ENCODE measurements around the gene PHC2.
"Not testable (repeated sequence)": the region's sequence is repeated elsewhere in the genome, so short reads cannot be mapped to it uniquely, and the experiment has no call there.

PHC2 gene

DNA sequence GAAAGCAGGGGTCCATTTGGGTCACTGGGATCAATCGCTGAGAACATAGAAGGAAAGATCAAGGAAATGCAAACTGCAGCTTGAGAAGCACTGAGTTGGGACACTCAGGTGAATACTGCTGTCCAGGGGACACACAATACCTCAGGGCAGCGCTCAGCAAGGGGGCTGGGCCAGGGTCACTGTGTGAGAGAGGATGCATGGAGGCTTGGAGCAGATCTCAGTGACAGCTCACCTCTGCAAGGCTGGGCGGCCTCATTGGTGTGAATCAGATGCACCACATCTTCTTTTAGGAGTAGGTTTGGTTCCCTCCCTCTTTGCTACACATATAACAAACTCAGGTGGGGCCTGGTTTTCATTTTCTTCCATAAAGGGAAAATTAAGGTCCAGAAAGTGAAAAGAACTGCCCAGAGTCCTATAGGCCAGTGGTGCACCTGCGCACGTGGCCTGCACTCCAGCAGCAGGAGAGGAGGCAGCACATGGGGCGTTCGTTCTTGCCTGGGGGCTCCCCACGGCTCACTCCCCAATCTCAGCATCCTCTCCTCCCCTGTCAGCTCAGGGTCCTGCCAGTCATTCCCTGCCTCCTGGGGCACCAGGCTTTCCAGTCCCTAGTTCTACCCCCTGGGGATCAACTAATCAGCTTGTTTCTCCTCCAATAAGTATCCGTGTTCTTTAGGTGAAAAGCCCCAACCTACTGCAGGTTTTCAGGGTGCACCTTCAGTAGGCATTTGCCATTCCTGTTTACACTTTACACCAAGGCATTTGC, 111.5 kb downstream of the PHC2 start:
- Histone ChIP-seq H3K27me3 (ENCODE audit: insufficient read depth, low read length) (no peaks in the 10 kb centered on the region), H3K4me1 (ENCODE audit: insufficient read depth, low read length) (peaks cover 4% of the 10 kb centered on the region), H3K4me3 (ENCODE audit: low read length) (no peak overlapping the region), H3K36me3 (ENCODE audit: insufficient read depth, low read length) (peaks cover 21% of the 10 kb centered on the region), H3K9me3 (ENCODE audit: low read length) (no peaks in the 10 kb centered on the region), H2AFZ (ENCODE audit: low read depth, low read length) (no peak overlapping the region)

DNA sequence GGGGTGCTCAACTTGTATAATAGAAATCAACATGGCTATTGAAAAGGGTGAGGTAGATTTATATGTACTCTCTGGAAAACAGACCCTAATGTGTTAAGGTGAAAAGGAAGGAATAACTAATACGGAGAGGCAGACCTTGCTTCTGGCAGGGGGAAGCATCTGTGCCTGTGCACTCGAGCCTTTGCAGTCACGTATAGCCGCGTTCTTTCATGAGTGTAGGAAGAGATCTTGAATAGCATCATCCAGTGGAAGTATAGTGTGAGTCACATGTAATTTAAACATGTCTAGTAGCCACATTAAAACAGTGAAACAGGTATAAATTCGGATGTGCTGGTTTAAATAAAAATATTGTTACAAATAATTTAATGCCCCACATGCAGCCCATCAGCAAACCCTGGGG, 112.9 kb downstream of the PHC2 start:
- peaks cover 4% of the 10 kb centered on the region for H3K4me1 ChIP-seq (ENCODE audit: insufficient read depth, low read length)

DNA sequence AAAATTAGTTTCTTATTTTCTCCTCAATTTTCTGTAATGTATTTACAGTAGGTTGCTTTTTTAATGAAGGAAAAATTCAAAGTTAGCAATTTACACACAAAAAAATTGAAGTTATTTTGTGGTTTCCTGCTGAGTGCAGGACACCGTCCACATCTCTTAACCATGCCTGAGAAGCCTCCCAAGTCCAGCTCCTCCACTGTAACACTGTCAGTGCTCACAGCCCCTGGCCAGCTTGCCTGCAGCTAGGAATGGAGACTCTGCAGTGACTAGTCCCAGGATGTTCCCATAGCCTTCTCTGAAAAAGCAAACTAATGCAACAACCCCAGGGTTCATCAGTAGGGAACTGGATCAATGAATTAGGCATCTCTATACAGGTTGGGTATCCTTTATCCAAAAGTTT, 113.5 kb downstream of the PHC2 start:
- peaks cover 2% of the 10 kb centered on the region for H3K36me3 ChIP-seq (ENCODE audit: insufficient read depth, low read length)
- H3K4me3 ChIP-seq (ENCODE audit: low read length): no peak overlapping the region
- peaks cover 4% of the 10 kb centered on the region for H3K4me1 ChIP-seq (ENCODE audit: insufficient read depth, low read length)
- no peaks in the 10 kb centered on the region for H3K9me3 ChIP-seq (ENCODE audit: low read length)
- H3K27me3 ChIP-seq (ENCODE audit: insufficient read depth, low read length): no peaks in the 10 kb centered on the region
- no peak overlapping the region for H2AFZ ChIP-seq (ENCODE audit: low read depth, low read length)

More for the DNA sequence above, 112.9 kb downstream of the PHC2 start:
- Histone ChIP-seq H3K36me3 (ENCODE audit: insufficient read depth, low read length) (peaks cover 7% of the 10 kb centered on the region), H3K9me3 (ENCODE audit: low read length) (no peaks in the 10 kb centered on the region), H3K4me3 (ENCODE audit: low read length) (no peak overlapping the region), H2AFZ (ENCODE audit: low read depth, low read length) (no peak overlapping the region), H3K27me3 (ENCODE audit: insufficient read depth, low read length) (no peaks in the 10 kb centered on the region)

DNA sequence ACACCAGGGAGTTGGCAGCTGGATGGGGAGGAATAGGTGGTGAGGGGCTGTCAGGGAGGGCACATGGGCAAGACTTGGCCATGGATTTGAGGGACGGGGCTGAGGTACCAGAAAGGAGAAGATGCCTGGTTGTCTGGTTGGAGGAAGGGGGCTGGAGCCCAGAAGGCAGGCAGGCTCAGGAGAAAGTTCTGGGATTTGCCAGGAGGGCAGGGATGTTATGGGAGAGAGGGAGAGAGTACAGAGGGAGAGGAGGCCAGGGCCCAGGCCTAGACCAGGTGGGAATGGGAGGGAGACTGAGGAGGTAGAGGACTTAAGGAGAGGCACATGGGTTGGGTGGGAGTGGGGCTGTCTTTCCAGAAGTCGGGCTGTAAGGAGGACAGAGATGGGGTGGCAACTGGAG, 114.3 kb downstream of the PHC2 start:
- Histone ChIP-seq H3K4me3 (ENCODE audit: low read length) (no peak overlapping the region), H3K36me3 (ENCODE audit: insufficient read depth, low read length) (peaks cover 2% of the 10 kb centered on the region), H3K9me3 (ENCODE audit: low read length) (no peaks in the 10 kb centered on the region), H3K4me1 (ENCODE audit: insufficient read depth, low read length) (peaks cover 4% of the 10 kb centered on the region), H2AFZ (ENCODE audit: low read depth, low read length) (no peak overlapping the region), H3K27me3 (ENCODE audit: insufficient read depth, low read length) (no peaks in the 10 kb centered on the region)

DNA sequence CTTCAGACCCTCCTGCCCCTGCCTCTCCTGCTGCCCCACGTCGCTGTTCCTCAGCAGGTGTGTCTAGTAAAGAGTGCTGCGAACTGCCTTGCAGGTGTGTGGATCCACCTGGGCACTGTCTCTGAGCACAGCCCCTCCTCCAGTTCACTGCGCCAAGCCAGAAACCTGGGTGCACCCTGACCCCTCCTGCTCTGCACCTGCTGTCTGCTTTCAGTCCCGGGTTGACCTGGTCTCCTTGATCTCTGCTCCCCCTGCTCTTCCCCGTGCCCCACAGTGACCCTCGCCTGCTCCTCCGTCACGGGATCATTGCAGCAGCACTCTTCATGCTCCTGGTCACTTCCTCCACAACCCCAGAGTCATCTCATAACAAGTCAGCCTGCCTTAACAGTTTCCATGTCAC, 116.5 kb downstream of the PHC2 start:
- Histone ChIP-seq H3K36me3 (ENCODE audit: insufficient read depth, low read length) (no peaks in the 10 kb centered on the region), H3K27me3 (ENCODE audit: insufficient read depth, low read length) (no peaks in the 10 kb centered on the region), H3K9me3 (ENCODE audit: low read length) (no peaks in the 10 kb centered on the region), H2AFZ (ENCODE audit: low read depth, low read length) (no peak overlapping the region), H3K4me3 (ENCODE audit: low read length) (no peak overlapping the region), H3K4me1 (ENCODE audit: insufficient read depth, low read length) (peaks cover 4% of the 10 kb centered on the region)

DNA sequence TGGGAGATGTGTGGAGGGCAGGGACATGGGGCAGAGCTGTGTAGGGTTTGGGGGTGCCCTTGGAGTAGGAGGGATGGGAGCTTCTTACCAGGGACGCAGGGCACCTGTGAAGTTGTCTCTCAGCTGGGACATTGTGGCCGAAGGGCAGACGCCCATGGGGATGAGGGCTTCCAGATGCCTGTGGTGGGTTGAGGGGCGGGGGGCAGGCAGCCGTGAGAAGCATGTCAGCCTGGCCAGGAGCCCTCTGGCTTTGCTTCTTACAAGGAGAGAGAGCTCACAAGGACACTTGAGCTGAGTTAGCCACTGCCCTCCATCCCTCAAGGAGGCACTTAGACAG, 118.5 kb downstream of the PHC2 start:
- Histone ChIP-seq H2AFZ (ENCODE audit: low read depth, low read length) (no peak overlapping the region), H3K36me3 (ENCODE audit: insufficient read depth, low read length) (no peaks in the 10 kb centered on the region), H3K4me1 (ENCODE audit: insufficient read depth, low read length) (no peaks in the 10 kb centered on the region)

DNA sequence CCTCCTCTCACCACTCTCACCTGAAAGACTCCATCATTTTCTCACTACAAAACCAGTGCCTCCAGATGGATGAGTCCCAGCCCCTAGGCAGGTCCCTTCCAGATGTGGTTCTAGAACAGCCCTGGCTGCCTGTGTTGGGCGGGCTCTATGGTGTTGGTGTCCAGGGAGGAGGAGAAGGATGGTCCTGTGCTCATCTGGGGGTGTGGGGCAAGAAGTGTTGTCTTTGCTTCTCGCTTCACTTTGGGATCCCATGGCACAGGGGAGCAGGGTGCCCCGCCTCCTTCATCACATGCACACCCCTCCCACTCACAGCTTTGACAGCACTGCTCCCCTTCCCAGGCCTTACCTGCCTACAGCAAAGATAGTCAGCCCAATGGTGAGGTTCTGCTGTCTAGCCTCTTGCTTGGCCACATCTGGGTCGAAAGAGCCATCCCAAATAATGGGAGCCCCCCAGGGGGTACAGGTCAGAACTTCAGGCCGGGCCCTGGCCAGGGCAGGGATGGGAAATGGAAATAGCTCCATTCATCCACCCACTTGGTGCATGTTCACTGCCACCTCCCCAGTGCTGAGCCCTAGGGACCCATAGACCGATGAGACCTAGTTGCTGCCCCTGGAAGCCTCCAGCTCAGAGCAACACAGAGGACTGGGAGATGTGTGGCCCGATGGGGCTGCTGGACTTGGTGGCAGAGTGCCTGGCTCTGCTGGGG, 119.0 kb downstream of the PHC2 start:
- Histone ChIP-seq H3K4me3 (ENCODE audit: low read length) (no peak overlapping the region), H3K4me1 (ENCODE audit: insufficient read depth, low read length) (no peaks in the 10 kb centered on the region), H3K9me3 (ENCODE audit: low read length) (peaks cover 4% of the 10 kb centered on the region), H3K27me3 (ENCODE audit: insufficient read depth, low read length) (no peaks in the 10 kb centered on the region), H3K36me3 (ENCODE audit: insufficient read depth, low read length) (no peaks in the 10 kb centered on the region), H2AFZ (ENCODE audit: low read depth, low read length) (no peak overlapping the region)

More for the DNA sequence above, 118.5 kb downstream of the PHC2 start:
- Histone ChIP-seq H3K9me3 (ENCODE audit: low read length) (no peaks in the 10 kb centered on the region), H3K4me3 (ENCODE audit: low read length) (no peak overlapping the region), H3K27me3 (ENCODE audit: insufficient read depth, low read length) (no peaks in the 10 kb centered on the region)

DNA sequence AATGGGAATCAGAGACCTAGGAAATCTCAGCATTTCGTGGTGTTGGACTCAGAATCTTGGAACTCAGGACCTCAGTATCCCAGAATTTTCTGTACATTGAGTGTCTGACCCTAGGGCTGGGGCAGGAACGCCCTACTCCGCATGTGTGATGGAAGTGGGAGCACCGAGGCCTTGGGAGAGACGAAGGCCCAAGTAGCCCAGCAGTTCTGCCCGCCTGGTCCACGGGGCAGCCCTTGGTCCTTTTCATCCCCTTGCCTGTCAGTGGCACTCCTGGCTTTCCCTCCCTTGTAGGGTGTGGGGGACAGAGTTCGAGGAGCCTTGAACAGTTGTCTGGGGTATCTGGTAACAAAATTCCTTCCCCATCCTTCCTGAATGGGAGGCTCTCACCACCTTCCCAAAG, 120.2 kb downstream of the PHC2 start:
- Histone ChIP-seq H2AFZ (ENCODE audit: low read depth, low read length) (no peak overlapping the region), H3K9me3 (ENCODE audit: low read length) (peaks cover 4% of the 10 kb centered on the region), H3K36me3 (ENCODE audit: insufficient read depth, low read length) (no peaks in the 10 kb centered on the region), H3K4me3 (ENCODE audit: low read length) (no peak overlapping the region), H3K4me1 (ENCODE audit: insufficient read depth, low read length) (no peaks in the 10 kb centered on the region), H3K27me3 (ENCODE audit: insufficient read depth, low read length) (no peaks in the 10 kb centered on the region)

DNA sequence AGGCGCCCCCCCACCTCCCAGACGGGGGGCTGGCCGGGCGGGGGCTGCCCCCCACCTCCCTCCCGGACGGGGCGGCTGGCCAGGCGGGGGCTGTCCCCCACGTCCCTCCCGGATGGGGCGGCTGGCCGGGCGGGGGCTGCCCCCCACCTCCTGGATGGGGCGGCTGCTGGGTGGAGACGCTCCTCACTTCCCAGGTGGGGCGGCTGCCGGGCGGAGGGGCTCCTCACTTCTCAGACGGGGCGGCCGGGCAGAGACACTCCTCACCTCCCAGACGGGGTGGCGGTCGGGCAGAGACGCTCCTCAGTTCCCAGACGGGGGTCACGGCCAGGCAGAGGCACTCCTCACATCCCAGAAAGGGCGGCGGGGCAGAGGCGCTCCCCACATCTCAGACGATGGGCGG, 121.5 kb downstream of the PHC2 start:
- H3K36me3 ChIP-seq (ENCODE audit: insufficient read depth, low read length); H3K27me3 ChIP-seq (ENCODE audit: insufficient read depth, low read length); H3K9me3 ChIP-seq (ENCODE audit: low read length); H3K4me1 ChIP-seq (ENCODE audit: insufficient read depth, low read length); H2AFZ ChIP-seq (ENCODE audit: low read depth, low read length); H3K4me3 ChIP-seq (ENCODE audit: low read length): not testable (repeated sequence)

DNA sequence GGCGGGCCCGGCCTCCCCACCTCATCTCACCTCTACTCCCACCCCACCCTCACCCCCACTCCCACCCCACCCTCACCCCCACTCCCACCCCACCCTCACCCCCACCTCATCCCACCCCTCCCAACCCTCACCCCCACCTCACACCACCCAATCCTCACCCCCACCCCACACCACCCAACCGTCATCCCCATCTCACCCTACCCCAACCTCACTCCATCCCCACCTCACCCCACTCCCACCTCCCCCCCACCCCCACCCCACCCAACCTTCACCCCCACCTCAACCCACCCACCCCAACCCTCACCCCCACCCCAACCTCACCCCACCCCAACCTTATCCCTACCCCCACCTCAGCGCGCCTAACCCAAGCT, 123.4 kb downstream of the PHC2 start:
- Histone ChIP-seq H3K9me3 (ENCODE audit: low read length) (peaks cover 4% of the 10 kb centered on the region), H2AFZ (ENCODE audit: low read depth, low read length) (no peak overlapping the region), H3K36me3 (ENCODE audit: insufficient read depth, low read length) (no peaks in the 10 kb centered on the region), H3K4me3 (ENCODE audit: low read length) (no peak overlapping the region), H3K27me3 (ENCODE audit: insufficient read depth, low read length) (no peaks in the 10 kb centered on the region), H3K4me1 (ENCODE audit: insufficient read depth, low read length) (no peaks in the 10 kb centered on the region)

DNA sequence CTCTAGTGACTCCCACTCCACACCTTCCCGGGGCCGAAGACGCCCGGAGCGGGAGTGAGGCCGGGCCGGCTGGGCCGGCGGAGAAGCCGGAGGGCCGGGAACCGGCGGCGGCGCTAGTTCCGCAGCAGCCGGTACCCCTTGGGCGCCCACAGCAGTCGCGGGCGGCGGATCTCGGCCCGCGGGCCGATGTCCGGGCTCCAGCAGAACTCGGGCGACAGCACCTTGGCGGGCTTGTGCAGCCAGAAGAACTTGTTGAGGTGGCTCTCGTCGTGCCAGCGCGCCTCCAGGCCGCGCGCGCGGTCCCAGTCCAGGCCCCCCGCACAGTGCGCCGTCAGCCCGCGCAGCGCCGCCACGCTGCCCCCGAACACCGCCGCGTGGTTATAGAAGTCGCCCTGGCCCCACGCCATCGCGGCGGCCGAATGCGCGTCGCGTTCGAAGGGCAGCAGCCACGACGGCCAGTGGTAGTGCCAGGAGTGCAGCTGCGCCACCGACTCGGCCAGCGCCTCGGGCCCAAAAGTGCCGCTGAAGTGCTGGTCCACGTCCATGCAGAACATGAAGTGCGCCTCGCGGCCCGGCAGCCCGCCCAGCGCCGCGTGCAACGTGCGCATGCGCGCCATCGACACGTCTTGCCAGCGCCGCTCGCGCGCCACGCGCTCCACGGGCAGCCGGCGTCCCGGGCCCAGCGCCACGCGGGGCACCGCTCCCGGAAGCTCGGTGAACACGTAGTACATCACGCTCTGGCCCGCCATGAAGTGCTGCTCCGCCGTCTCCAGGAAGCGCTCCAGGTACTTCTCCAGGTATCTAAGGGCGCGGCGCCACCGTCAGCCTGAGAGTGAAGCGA, 124.0 kb downstream of the PHC2 start:
- Histone ChIP-seq H3K4me3 (ENCODE audit: low read length) (no peak overlapping the region), H3K4me1 (ENCODE audit: insufficient read depth, low read length) (no peaks in the 10 kb centered on the region), H3K27me3 (ENCODE audit: insufficient read depth, low read length) (no peaks in the 10 kb centered on the region), H3K36me3 (ENCODE audit: insufficient read depth, low read length) (no peaks in the 10 kb centered on the region), H3K9me3 (ENCODE audit: low read length) (peaks cover 4% of the 10 kb centered on the region), H2AFZ (ENCODE audit: low read depth, low read length) (no peak overlapping the region)

DNA sequence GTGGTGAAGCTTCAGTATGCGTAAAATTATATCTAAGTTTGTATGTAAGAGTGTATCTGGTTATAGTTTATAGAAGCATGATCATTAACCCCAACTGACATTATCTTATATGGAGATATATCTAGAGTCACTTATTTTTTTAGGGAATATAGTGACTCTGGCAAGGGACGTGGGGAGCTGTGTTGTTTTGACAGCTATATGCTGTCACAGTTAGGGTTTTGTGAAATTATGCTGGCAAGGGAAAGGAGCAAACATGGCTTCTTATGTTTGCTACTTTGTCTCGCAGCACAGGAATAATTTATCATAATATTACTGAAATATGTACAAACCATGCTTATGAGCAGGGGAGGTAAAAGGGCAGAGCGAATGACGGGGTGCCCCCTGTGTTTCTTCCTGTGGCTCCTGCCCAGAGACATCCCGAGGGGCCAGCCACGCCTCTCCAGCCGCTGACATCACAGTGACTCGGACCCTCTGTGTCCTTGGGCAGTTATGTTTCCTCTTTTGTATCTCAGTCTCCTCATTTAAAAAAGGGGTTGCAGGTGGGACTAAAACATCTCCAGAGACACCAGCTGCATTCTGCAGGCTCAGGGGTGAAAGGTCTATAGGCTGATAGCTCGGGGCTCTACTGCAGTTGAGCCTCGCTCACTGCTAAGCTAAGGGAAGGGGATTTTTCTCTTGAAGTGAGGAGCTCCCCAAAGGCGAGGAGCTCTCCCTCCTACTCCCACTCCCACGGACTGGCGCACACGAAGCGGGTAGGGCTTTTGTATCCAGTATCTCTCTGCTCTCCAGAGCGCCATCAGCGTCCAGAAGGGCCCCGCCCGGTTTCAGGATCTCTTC, 124.9 kb downstream of the PHC2 start:
- Histone ChIP-seq H3K9me3 (ENCODE audit: low read length) (peaks cover 6% of the 10 kb centered on the region), H3K36me3 (ENCODE audit: insufficient read depth, low read length) (peaks cover 4% of the 10 kb centered on the region), H3K27me3 (ENCODE audit: insufficient read depth, low read length) (no peaks in the 10 kb centered on the region), H3K4me3 (ENCODE audit: low read length) (no peak overlapping the region), H3K4me1 (ENCODE audit: insufficient read depth, low read length) (no peaks in the 10 kb centered on the region), H2AFZ (ENCODE audit: low read depth, low read length) (no peak overlapping the region)

All from neuron (in vitro differentiated cells).